GM10847 (cell line): ENCODE data around the gene KIF17.

Experiments used
- POLR2A ChIP-seq: IDR thresholded peaks from 2 replicates; pipeline ENCODE4 v1.6.1; 2011; ENCODE audit not compliant: insufficient read length; ENCODE audit errors: extremely low read depth

The KIF17 gene

DNA sequence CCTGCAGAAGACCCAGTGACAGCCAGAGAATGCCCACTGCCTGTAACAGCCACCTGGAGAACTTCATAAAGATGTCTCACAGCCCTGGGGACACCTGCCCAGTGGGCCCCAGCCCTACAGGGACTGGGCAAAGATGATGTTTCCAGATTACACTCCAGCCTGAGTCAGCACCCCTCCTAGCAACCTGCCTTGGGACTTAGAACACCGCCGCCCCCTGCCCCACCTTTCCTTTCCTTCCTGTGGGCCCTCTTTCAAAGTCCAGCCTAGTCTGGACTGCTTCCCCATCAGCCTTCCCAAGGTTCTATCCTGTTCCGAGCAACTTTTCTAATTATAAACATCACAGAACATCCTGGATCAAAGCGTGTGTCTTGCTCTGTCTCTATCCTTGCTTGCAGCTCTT, 99.3 kb downstream of the KIF17 start:
- no peak for TF ChIP-seq POLR2A

DNA sequence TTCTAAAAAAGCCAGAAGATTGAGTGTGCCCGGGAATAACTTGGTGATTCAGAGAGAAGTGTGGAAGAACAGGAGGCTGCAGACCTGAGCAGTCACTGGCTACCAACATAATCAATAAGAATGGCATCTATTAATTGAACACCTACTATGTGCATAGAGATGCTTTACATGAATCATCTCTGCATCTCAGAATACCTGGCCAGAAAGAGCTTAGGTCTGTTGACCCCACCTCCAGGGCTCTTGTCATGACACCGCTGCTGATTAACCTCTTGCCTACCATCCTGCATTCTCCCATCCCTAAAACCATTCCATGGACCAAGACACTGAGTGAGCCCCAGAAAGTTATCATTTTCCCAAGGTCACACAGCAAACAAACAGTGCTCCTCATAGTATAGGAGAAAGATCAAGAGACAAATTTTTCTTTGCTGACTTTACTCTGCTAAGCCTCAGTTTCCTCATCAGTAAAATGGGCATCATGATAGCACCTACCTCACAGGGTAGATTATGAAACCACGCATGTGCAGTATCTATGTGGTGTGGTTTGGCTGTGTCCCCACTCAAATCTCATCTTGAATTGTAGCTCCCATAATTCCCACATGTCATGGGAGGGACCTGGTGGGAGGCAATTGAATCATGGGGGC, 100.8 kb downstream of the KIF17 start:
- no peak for TF ChIP-seq POLR2A

DNA sequence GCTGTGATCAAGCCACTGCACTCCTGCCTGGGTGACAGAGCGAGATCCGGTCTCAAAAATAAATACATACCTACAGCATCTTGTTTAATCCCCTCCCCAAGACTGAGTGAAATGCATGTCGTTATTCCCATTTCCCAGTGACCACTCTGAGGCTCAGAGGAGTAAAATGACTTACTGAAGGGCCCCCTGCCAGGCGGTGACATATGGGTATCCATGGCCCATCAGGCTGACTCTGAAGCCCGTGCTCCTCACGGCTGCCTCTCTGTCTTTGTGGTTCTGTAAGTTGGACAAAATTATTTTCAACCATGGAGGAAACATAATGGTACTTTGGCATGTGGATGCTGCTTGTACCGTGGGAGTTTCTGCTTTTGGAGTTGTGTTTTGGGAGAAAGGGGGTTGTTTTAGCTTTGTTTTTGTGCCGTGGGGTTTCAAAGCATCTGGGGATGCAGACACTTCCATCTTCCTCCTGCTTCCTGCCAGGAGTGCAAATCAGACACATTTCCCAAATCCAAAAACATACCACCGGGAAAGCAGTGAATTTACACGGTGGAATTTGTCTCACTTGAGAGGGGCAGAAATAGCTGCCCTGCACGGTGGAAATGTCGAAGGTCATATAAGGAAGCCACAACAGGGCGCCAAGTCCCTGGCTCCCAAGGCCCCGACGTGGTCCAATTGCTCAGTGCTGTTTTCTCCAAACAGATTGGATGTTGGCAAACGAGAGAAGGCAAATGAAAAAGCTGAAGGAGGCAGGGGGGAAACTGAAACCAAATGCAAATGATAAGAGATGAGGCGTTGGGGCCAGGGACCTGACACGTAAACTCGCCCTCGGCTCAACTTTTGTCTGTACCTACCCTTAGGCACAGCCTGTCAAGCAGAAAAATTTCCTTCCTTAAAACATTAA, 101.6 kb downstream of the KIF17 start:
- TF ChIP-seq POLR2A = no peak

DNA sequence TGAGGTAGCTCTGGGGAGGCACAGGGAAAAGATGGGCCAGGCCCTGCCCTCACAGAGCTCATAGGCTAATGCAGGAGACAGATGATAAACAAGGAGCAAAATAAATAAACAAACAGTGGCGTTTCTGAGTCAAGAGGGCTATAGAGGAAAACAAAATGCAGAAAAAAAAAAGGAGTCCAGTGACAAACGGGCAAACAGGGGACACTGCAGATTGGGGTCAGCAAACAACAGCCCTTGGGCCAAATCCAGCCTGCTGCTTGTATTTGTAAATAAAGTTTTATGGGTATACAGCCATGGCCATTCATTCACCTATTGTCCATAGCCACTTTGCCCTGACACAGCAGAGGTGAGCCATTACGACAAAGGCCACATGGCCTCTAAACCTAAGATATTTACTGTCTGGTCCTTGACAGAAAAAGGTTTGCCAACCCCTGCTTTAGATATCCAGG, 103.7 kb downstream of the KIF17 start:
- no peak for TF ChIP-seq POLR2A
